ENCODE data around the gene SHANK3. TPM values are rescaled to one million over a fixed set of nuclear protein-coding genes. Genes with fewer than 3 reads are reported as not detected.
A peak's percentile ranks its signal among the peaks of the same experiment; 100 is the strongest.

The SHANK3 gene
- total RNA-seq, 1 donor from 2014 or later, result 13.1 TPM

GRCh38 chr22:50720301-50721256, 48.0 kb downstream of the SHANK3 start:
- Mint-ChIP-seq H3K27ac (no peak overlapping the region), H3K4me1 (ENCODE audit: unreplicated experiment) (no peaks in the 10 kb centered on the region)

GRCh38 chr22:50721257-50721844, 48.7 kb downstream of the SHANK3 start:
- DNase-seq (ENCODE audit: extremely low spot score, unreplicated experiment), result no peak
- Mint-ChIP-seq H3K27ac (no peak overlapping the region), H3K36me3 (peaks cover 11% of the 10 kb centered on the region), H3K4me1 (ENCODE audit: unreplicated experiment) (no peaks in the 10 kb centered on the region), H3K9me3 (no peaks in the 10 kb centered on the region), H3K4me3 (no peak overlapping the region), H3K27me3 (peaks cover 43% of the 10 kb centered on the region)
- TF ChIP-seq CTCF (conservative IDR thresholded peaks at IDR 0.05), result no peak

More at GRCh38 chr22:50720301-50721256, 48.0 kb downstream of the SHANK3 start:
- no peak for TF ChIP-seq CTCF (conservative IDR thresholded peaks at IDR 0.05)
- Mint-ChIP-seq H3K9me3 (no peaks in the 10 kb centered on the region), H3K36me3 (peaks cover 11% of the 10 kb centered on the region), H3K4me3 (no peak overlapping the region), H3K27me3 (peaks cover 43% of the 10 kb centered on the region)
- DNase-seq (ENCODE audit: extremely low spot score, unreplicated experiment), result no peak

- no peak for DNase-seq (ENCODE audit: extremely low spot score, unreplicated experiment)
- Mint-ChIP-seq H3K4me3 (peak overlapping the region; percentile 34), H3K36me3 (peaks cover 13% of the 10 kb centered on the region), H3K27ac (no peak overlapping the region), H3K9me3 (no peaks in the 10 kb centered on the region), H3K4me1 (ENCODE audit: unreplicated experiment) (no peaks in the 10 kb centered on the region), H3K27me3 (peaks cover 38% of the 10 kb centered on the region)
- TF ChIP-seq CTCF (conservative IDR thresholded peaks at IDR 0.05), result no peak
These were observed 49.6 kb downstream of the SHANK3 start for GRCh38 chr22:50722048-50722701.

Other genes starting within 250 kb of the SHANK3 start
- 119 and 133 TPM in 2 replicates for gene SBF1, start 197.8 kb upstream of the SHANK3 start, total RNA-seq (ENCODE audit: low replicate concordance)
- 2.6 and 10.2 TPM in 2 replicates for gene ADM2, start 191.3 kb upstream of the SHANK3 start, total RNA-seq (ENCODE audit: low replicate concordance)
- gene MIOX, start 186.0 kb upstream of the SHANK3 start, total RNA-seq (ENCODE audit: low replicate concordance), result 1.2 TPM in 1 of 2 replicates, not detected in the other
- 65.5 and 74.0 TPM in 2 replicates for gene LMF2, start 165.1 kb upstream of the SHANK3 start, total RNA-seq (ENCODE audit: low replicate concordance)
- gene NCAPH2, start 164.6 kb upstream of the SHANK3 start, total RNA-seq (ENCODE audit: low replicate concordance), result 60.0 and 75.2 TPM in 2 replicates
- 2.0 and 6.1 TPM in 2 replicates for gene SCO2, start 147.2 kb upstream of the SHANK3 start, total RNA-seq (ENCODE audit: low replicate concordance)
- 5.8 and 6.1 TPM in 2 replicates for gene TYMP, start 142.8 kb upstream of the SHANK3 start, total RNA-seq (ENCODE audit: low replicate concordance)
- 0.10 TPM in 1 of 2 replicates, not detected in the other for gene KLHDC7B, start 126.9 kb upstream of the SHANK3 start, total RNA-seq (ENCODE audit: low replicate concordance)
- gene SYCE3, start 109.9 kb upstream of the SHANK3 start, total RNA-seq (ENCODE audit: low replicate concordance), result not detected in 2 replicates
- 68.4 and 94.5 TPM in 2 replicates for gene CPT1B, start 94.4 kb upstream of the SHANK3 start, total RNA-seq (ENCODE audit: low replicate concordance)
- 88.1 and 96.9 TPM in 2 replicates for gene CHKB, start 90.0 kb upstream of the SHANK3 start, total RNA-seq (ENCODE audit: low replicate concordance)
- 13.0 and 16.5 TPM in 2 replicates for gene MAPK8IP2, start 72.0 kb upstream of the SHANK3 start, total RNA-seq (ENCODE audit: low replicate concordance)
- 26.1 and 32.1 TPM in 2 replicates for gene ARSA, start 44.7 kb upstream of the SHANK3 start, total RNA-seq (ENCODE audit: low replicate concordance)
- 0.19 and 0.22 TPM in 2 replicates for gene ACR, start 65.4 kb downstream of the SHANK3 start, total RNA-seq (ENCODE audit: low replicate concordance)
- 54.4 and 60.4 TPM in 2 replicates for gene RABL2B, start 110.8 kb downstream of the SHANK3 start, total RNA-seq (ENCODE audit: low replicate concordance)